Natural killer cell (primary cell): ENCODE results near the gene IGFBP2. TPM values are rescaled to one million over a fixed set of nuclear protein-coding genes. Genes with fewer than 3 reads are reported as not detected.

ENCODE experiments used
- ATAC-seq, 3 donors: fragments of 150-1000 bp in 2 of 3; fragments of 200-7000 bp in 1 of 3; cut with Tn5 transposase; 1 replicate in 1 of 3; 2 replicates in 2 of 3; pipeline ENCODE4 v1.10.0; 2021; ENCODE audit warnings: mild to moderate bottlenecking in 2 of 3, moderate library complexity in 2 of 3
- DNase-seq, 2 donors: peaks; one replicate each; pipeline versions ENCODE4 v3.0.0 to v3.0.0-alpha.2; 2013 to 2021; ENCODE audit warnings: mixed read lengths in 1 of 2
- H3K27ac ChIP-seq: one replicate; pipeline ENCODE4 v1.5.1; 2013; ENCODE audit warnings: mild to moderate bottlenecking, low read length
- H3K27me3 ChIP-seq: one replicate; pipeline ENCODE4 v1.6.1; 2013; ENCODE audit warnings: low read length; ENCODE audit not compliant: control insufficient read depth, insufficient read depth
- H3K36me3 ChIP-seq: one replicate; pipeline ENCODE4 v1.6.1; 2013; ENCODE audit warnings: low read length; ENCODE audit not compliant: control insufficient read depth, insufficient read depth
- H3K4me1 ChIP-seq: one replicate; pipeline ENCODE4 v1.6.1; 2013; ENCODE audit warnings: low read length; ENCODE audit not compliant: control insufficient read depth, insufficient read depth
- H3K4me3 ChIP-seq: one replicate; pipeline ENCODE4 v1.5.1; 2013; ENCODE audit warnings: low read length
- H3K9me3 ChIP-seq: one replicate; pipeline ENCODE4 v1.6.1; 2013; ENCODE audit warnings: low read length; ENCODE audit not compliant: control insufficient read depth, insufficient read depth
- H3K27ac Mint-ChIP-seq, 2 donors: one replicate each; pipeline ENCODE4 v1.8.0; 2022; ENCODE audit warnings: mild to moderate bottlenecking in 2 of 2, mixed read lengths in 2 of 2, moderate library complexity in 1 of 2
- H3K27me3 Mint-ChIP-seq, 2 donors: one replicate each; pipeline ENCODE4 v1.8.0; 2022; ENCODE audit warnings: low read depth in 2 of 2, mixed read lengths in 2 of 2
- H3K36me3 Mint-ChIP-seq: one replicate; pipeline ENCODE4 v1.8.0; 2022; ENCODE audit warnings: mixed read lengths
- H3K4me1 Mint-ChIP-seq, 2 donors: one replicate each; pipeline ENCODE4 v1.8.0; 2022; ENCODE audit warnings: mixed read lengths in 2 of 2
- H3K4me3 Mint-ChIP-seq: one replicate; pipeline ENCODE4 v1.8.0; 2022; ENCODE audit warnings: mild to moderate bottlenecking, moderate library complexity, mixed read lengths
- H3K9me3 Mint-ChIP-seq, 2 donors: one replicate each; pipeline ENCODE4 v1.8.0; 2022; ENCODE audit warnings: mixed read lengths in 2 of 2
- CTCF ChIP-seq: fragments of 200-600 bp; IDR thresholded peaks from one replicate; pipeline ENCODE4 v1.8.0; 2022; ENCODE audit warnings: antibody characterized with exemption
- WGBS: methylation state at CpG from one replicate; pipeline ENCODE4 v1.1.7; 2013; ENCODE audit warnings: missing lambda C conversion rate; ENCODE audit not compliant: insufficient coverage; 5-methylcytosine and 5-hydroxymethylcytosine counted together
- intact Hi-C: fragments of 100-400 bp; cut with micrococcal nuclease; formaldehyde crosslinking; loops from one replicate; pipeline ENCODE4 v1.14.2; 2022
- total RNA-seq, 4 donors: library from RNA; stranded (reverse); fragments of 120-200 nt in 1 of 4; gene quantifications; one replicate each; pipeline versions ENCODE4 v1.2.3 to v1.2.4, GENCODE V29; 2013 to 2022

IGFBP2 gene
- total RNA-seq, 3 donors from 2014 or later (not counting 1 experiment from before 2014, with no cell fraction given): 0.21 TPM; not detected in 2

GRCh38 chr2:216585441-216585840 is 47.8 kb upstream of the IGFBP2 start:
- intact Hi-C loops: no loop called here
- WGBS: 100% methylated on average over 1 of the region's 1 CpG
- H3K4me1 Mint-ChIP-seq: peaks cover 5 to 6% of the 10 kb centered on the region in 2 donors
- Histone ChIP-seq H3K4me3 (no peak overlapping the region), H3K27ac (no peak overlapping the region), H3K36me3 (no peaks in the 10 kb centered on the region), H3K27me3 (no peaks in the 10 kb centered on the region), H3K4me1 (no peaks in the 10 kb centered on the region), H3K9me3 (no peaks in the 10 kb centered on the region)
- no peaks in the 10 kb centered on the region for H3K9me3 Mint-ChIP-seq
- H3K27me3 Mint-ChIP-seq: peaks cover 13 to 18% of the 10 kb centered on the region in 2 donors
- no peak for TF ChIP-seq CTCF
- no peaks in the 10 kb centered on the region for H3K36me3 Mint-ChIP-seq
- H3K4me3 Mint-ChIP-seq: no peak overlapping the region
- DNase-seq (no peak), ATAC-seq (no peak)
- H3K27ac Mint-ChIP-seq: no peak overlapping the region

- H3K4me3 Mint-ChIP-seq: no peak overlapping the region
Measured at GRCh38 chr2:216588861-216589710, 44.1 kb upstream of the IGFBP2 start.

GRCh38 chr2:216589791-216590190 is 43.4 kb upstream of the IGFBP2 start:
- 90% methylated on average over 1 of the region's 1 CpG for WGBS
- no peak overlapping the region for H3K27ac Mint-ChIP-seq
- no peaks in the 10 kb centered on the region for H3K9me3 ChIP-seq

More at GRCh38 chr2:216588861-216589710, 44.1 kb upstream of the IGFBP2 start:
- Histone ChIP-seq H3K9me3 (no peaks in the 10 kb centered on the region), H3K36me3 (no peaks in the 10 kb centered on the region), H3K27me3 (no peaks in the 10 kb centered on the region), H3K27ac (no peak overlapping the region), H3K4me3 (no peak overlapping the region), H3K4me1 (no peaks in the 10 kb centered on the region)
- DNase-seq (no peak), ATAC-seq (no peak)
- H3K27ac Mint-ChIP-seq: no peak overlapping the region
- TF ChIP-seq CTCF: no peak
- peaks cover 7% of the 10 kb centered on the region in 2 donors for H3K27me3 Mint-ChIP-seq
- WGBS: 78% methylated on average over 10 of the region's 10 CpGs
- H3K9me3 Mint-ChIP-seq: no peaks in the 10 kb centered on the region
- intact Hi-C loops: no loop called here
- H3K36me3 Mint-ChIP-seq: no peaks in the 10 kb centered on the region
- peaks cover 5 to 6% of the 10 kb centered on the region in 2 donors for H3K4me1 Mint-ChIP-seq

More at GRCh38 chr2:216589791-216590190, 43.4 kb upstream of the IGFBP2 start:
- DNase-seq (no peak), ATAC-seq (no peak)
- intact Hi-C loops: no loop called here
- Histone ChIP-seq H3K36me3 (no peaks in the 10 kb centered on the region), H3K4me1 (no peaks in the 10 kb centered on the region), H3K4me3 (no peak overlapping the region), H3K27ac (no peak overlapping the region), H3K27me3 (no peaks in the 10 kb centered on the region)
- Mint-ChIP-seq H3K4me1 (peaks cover 5 to 6% of the 10 kb centered on the region in 2 donors), H3K9me3 (no peaks in the 10 kb centered on the region), H3K27me3 (peaks cover under 1% of the 10 kb centered on the region in 2 donors), H3K36me3 (no peaks in the 10 kb centered on the region), H3K4me3 (no peak overlapping the region)
- TF ChIP-seq CTCF: no peak
